Stimulated activated CD8-positive, alpha-beta memory T cell treated with anti-CD3 and anti-CD28 coated beads, Interleukin-2, amount 100 ng/mL, for 48 hours (primary cell): Measurements from ENCODE around the gene B3GAT3.
"Not testable (repeated sequence)": the region's sequence is repeated elsewhere in the genome, so short reads cannot be mapped to it uniquely, and the experiment has no call there.

Experiments used
- DNase-seq, 2 donors: peaks; one replicate each; pipeline ENCODE4 v3.0.0-alpha.2; 2020; ENCODE audit warnings: low read depth in 2 of 2

B3GAT3 gene

DNA sequence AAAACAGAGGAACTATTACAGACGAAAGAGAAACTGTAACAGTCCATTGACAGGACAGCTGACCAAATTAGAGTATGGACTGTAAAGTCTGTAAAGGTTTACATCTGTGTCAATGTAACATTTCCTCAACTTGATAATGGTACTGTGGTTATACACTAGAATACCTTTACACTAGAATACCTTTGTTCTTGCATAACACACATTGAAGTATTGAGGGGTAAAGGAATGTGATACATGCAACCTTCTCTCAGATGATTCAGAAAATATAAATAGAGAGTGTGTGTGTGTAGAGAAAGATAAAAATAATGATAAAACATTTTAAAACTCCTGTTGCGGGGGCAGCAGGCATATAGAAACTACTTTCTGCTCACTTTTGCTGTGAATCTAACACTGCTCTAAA, 42.5 kb downstream of the B3GAT3 start:
- no peak for DNase-seq

GRCh38 chr11:62578541-62578940, 43.2 kb downstream of the B3GAT3 start:
- no peak for DNase-seq

DNA sequence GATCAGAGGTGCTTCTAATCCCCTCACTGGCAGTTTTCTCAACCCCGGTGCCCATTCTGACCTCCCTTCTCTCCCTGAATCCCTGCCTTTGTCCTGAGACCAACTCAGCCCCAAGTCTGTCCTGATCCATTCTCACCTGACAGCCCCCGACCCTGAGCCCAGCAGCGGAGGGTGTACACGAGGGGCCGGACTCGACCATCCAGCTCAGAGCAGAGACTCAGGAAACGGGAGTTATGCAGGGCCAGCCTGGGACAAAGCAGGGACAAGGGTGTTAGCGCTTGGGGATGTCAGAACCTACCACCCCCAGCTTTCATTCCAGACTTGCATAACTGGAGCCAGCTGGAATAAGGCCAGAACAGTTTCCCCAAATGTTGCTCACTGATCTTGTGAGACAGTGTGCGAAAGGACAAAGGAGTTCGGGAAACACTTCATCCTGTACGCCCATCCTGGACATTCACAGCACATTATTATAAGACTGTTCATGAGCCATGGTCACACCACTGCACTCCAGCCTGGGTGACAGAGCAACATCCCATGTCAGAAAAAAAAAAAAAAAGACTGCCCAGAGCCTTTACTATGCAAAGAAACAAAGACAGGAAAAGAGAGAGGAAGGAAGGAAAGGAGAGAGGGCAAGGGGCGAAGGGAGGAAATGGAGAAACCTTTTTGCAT, 44.6 kb downstream of the B3GAT3 start:
- no peak for DNase-seq

DNA sequence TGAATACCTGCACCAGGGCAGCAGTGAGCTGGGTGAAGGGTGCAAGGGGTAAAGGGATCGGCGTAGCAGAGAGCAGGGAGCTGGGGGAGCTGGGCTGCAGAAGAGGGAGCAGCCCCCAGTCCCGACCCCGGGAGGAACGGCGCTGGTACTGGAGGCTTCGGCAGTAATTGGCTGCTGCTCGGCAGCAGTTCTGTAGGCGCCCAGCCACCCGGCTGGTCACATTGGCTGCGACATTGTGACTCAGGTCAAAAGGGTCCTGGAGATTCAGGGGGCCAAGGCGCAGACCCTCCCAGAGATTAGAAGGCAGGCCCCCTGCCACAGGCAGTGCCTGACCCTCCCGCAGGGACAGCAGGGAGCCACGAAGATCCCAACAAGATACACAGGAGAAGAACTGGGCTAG, 45.9 kb downstream of the B3GAT3 start:
- no peak for DNase-seq

DNA sequence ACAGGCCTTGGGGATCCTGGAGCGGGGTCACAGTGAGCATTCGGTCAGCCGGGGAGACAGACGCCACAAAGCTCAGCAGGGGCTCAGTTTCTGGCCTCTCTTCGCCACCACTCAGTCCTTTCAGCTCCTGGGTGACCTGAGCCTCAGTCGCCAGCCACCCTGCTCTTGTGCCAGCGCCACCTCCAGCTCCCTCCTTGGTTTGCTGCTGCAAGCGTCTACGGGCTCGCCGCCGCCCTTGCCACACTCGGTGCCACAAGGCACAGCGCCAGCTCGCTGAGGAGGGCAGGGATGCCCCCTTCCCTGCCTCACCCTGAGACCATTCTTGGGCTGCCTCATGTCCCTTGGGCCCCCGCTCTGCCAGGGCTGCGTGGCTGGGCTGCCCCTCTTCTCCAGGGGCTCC, 46.6 kb downstream of the B3GAT3 start:
- no peak for DNase-seq

GRCh38 chr11:62574363-62575071, 47.3 kb downstream of the B3GAT3 start:
- DNase-seq, result no peak

- peak; percentile 93 to 95 for DNase-seq
These were observed 48.0 kb downstream of the B3GAT3 start, which contains the start of gene EEF1G for GRCh38 chr11:62573592-62574362. TSS of gene EEF1G (minus strand) at chr11:62573891. CDS start at chr11:62573842, 49 bp downstream.

- no peak for DNase-seq
These were observed 48.7 kb downstream of the B3GAT3 start for GRCh38 chr11:62573006-62573591.

DNA sequence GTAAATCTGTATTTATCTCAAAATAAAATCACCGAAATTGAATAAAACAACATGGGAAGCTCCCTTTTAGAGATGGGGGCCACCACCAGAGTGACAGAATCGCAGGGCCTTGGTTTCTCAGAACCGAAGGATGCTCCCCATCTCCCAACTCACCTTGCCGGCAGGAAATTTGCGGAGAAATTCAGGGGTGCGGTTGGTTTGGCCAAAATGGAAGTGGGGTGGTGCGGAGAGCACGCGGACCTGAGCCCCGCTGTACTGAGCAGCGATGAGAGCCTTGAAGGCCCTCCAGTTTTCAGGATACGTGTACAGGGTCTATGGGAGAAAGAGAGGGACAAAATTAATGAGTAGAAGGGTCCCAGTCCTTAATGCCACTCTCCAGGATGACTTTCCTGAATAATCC, 49.4 kb downstream of the B3GAT3 start:
- DNase-seq, result no peak

GRCh38 chr11:62571493-62571892, 50.3 kb downstream of the B3GAT3 start:
- not testable (repeated sequence) for DNase-seq

GRCh38 chr11:62570903-62571302, 50.9 kb downstream of the B3GAT3 start:
- not testable (repeated sequence) for DNase-seq

- no peak for DNase-seq
These were observed 52.2 kb downstream of the B3GAT3 start for GRCh38 chr11:62569611-62570010.

GRCh38 chr11:62567018-62567633, 54.7 kb downstream of the B3GAT3 start:
- no peak for DNase-seq

GRCh38 chr11:62566247-62566646, 55.5 kb downstream of the B3GAT3 start:
- no peak for DNase-seq
